Ecto neural progenitor cell (in vitro differentiated cells): ENCODE results near the gene ARID2.
A peak's percentile ranks its signal among the peaks of the same experiment; 100 is the strongest.

Experiments
- DNase-seq: peaks from one replicate; pipeline ENCODE4 v3.0.0-alpha.2; 2018; ENCODE audit warnings: low spot score

The ARID2 gene

GRCh38 chr12:45721954-45722353 is 7.6 kb upstream of the ARID2 start:
- no peak for DNase-seq

- DNase-seq = no peak
Measured at GRCh38 chr12:45725631-45726602, 3.6 kb upstream of the ARID2 start.

- peak; percentile 82 for DNase-seq
Measured at GRCh38 chr12:45726603-45727300, 2.8 kb upstream of the ARID2 start.

GRCh38 chr12:45727301-45727979 is 2.1 kb upstream of the ARID2 start:
- peak; percentile 96 for DNase-seq

- no peak for DNase-seq
Measured at GRCh38 chr12:45727980-45728629, 1.4 kb upstream of the ARID2 start.

GRCh38 chr12:45728630-45729232 is 775 bp upstream of the ARID2 start:
- peak; percentile 100 for DNase-seq

GRCh38 chr12:45730084-45730347 is 510 bp downstream of the ARID2 start:
- DNase-seq = no peak

- peak; percentile 74 for DNase-seq
Measured at GRCh38 chr12:45730348-45731189, 1.1 kb downstream of the ARID2 start.

- DNase-seq = no peak
Measured at GRCh38 chr12:45731190-45731775, 1.8 kb downstream of the ARID2 start.

GRCh38 chr12:45732250-45732649 is 2.7 kb downstream of the ARID2 start:
- DNase-seq = no peak

- DNase-seq = no peak
Measured at GRCh38 chr12:45732936-45733335, 3.4 kb downstream of the ARID2 start.

- DNase-seq = no peak
Measured at GRCh38 chr12:45737638-45738037, 8.1 kb downstream of the ARID2 start.

GRCh38 chr12:45742590-45742989 is 13.1 kb downstream of the ARID2 start:
- DNase-seq = no peak

GRCh38 chr12:45743247-45743646 is 13.7 kb downstream of the ARID2 start:
- no peak for DNase-seq

- DNase-seq = no peak
Measured at GRCh38 chr12:45745861-45746277, 16.4 kb downstream of the ARID2 start.

GRCh38 chr12:45756666-45757065 is 27.2 kb downstream of the ARID2 start:
- DNase-seq = no peak

- DNase-seq = no peak
Measured at GRCh38 chr12:45757172-45757571, 27.7 kb downstream of the ARID2 start.

GRCh38 chr12:45760333-45760732 is 30.8 kb downstream of the ARID2 start:
- DNase-seq = no peak

- DNase-seq = no peak
Measured at GRCh38 chr12:45762185-45763110, 32.9 kb downstream of the ARID2 start.
